Smooth muscle cell (in vitro differentiated cells): ENCODE data around the gene DUSP9. TPM values are rescaled to one million over a fixed set of nuclear protein-coding genes. Genes with fewer than 3 reads are reported as not detected.

ENCODE experiments used
- DNase-seq: peaks from one replicate; lab custom pipeline; 2025; ENCODE audit not compliant: unreplicated experiment; lab: John Stamatoyannopoulos, UW
- H2AFZ ChIP-seq: fragments of 200-600 bp; sonication (generic); 2 replicates; pipeline ENCODE4 v1.6.0; 2016; ENCODE audit warnings: antibody characterized with exemption, low read depth, mild to moderate bottlenecking
- H3F3A ChIP-seq: fragments of 200-600 bp; sonication (generic); 2 replicates; pipeline ENCODE4 v1.6.0; 2017; ENCODE audit warnings: antibody characterized with exemption, low read depth
- H3K27ac ChIP-seq: fragments of 200-600 bp; sonication (generic); 2 replicates; pipeline ENCODE4 v1.5.1; 2016; ENCODE audit warnings: low read depth, mild to moderate bottlenecking
- H3K27me3 ChIP-seq: fragments of 200-600 bp; sonication (generic); 2 replicates; pipeline ENCODE4 v1.6.1; 2016; ENCODE audit warnings: low read depth, mild to moderate bottlenecking
- H3K36me3 ChIP-seq: fragments of 200-600 bp; sonication (generic); 2 replicates; pipeline ENCODE4 v1.5.1; 2016; ENCODE audit warnings: low read depth
- H3K4me1 ChIP-seq: fragments of 200-600 bp; sonication (generic); 2 replicates; pipeline ENCODE4 v1.5.1; 2016; ENCODE audit warnings: low read depth
- H3K4me2 ChIP-seq: fragments of 200-600 bp; sonication (generic); 2 replicates; pipeline ENCODE4 v1.6.0; 2016; ENCODE audit warnings: mild to moderate bottlenecking
- H3K4me3 ChIP-seq: fragments of 200-600 bp; sonication (generic); 2 replicates; pipeline ENCODE4 v1.5.1; 2016; ENCODE audit warnings: mild to moderate bottlenecking
- H3K79me2 ChIP-seq: fragments of 200-600 bp; sonication (generic); 2 replicates; pipeline ENCODE4 v1.6.0; 2016; ENCODE audit warnings: low read depth, mild to moderate bottlenecking
- H3K9ac ChIP-seq: fragments of 200-600 bp; sonication (generic); 2 replicates; pipeline ENCODE4 v1.6.0; 2016; ENCODE audit warnings: low read depth
- H3K9me3 ChIP-seq: fragments of 200-600 bp; sonication (generic); replicated peaks from 2 replicates; pipeline ENCODE4 v1.5.1; 2016; ENCODE audit warnings: low read depth
- H4K20me1 ChIP-seq: fragments of 200-600 bp; sonication (generic); 2 replicates; pipeline ENCODE4 v1.6.0; 2016; ENCODE audit warnings: low read depth
- CTCF ChIP-seq: fragments of 200-600 bp; sonication (generic); IDR thresholded peaks from 2 replicates; pipeline ENCODE4 v1.5.1; 2017; ENCODE audit warnings: borderline replicate concordance, mild to moderate bottlenecking, antibody characterized with exemption; ENCODE audit not compliant: insufficient read depth, poor library complexity, severe bottlenecking
- WGBS: methylation state at CpG from one replicate; pipeline ENCODE4 v1.1.7; 2016; ENCODE audit warnings: low lambda C conversion rate; 5-methylcytosine and 5-hydroxymethylcytosine counted together
- polyA plus RNA-seq: library from polyadenylated mRNA; unstranded; fragments of >200 nt; fragmentation: Nextera tagmentation; extraction: Ambion mirVana; gene quantifications from 2 replicates; pipeline ENCODE4 v1.2.1, GENCODE V29; 2016
- total RNA-seq: library from RNA; depleted of rRNA; stranded (reverse); fragments of >200 nt; gene quantifications from 2 replicates; pipeline ENCODE4 v1.2.3, GENCODE V29; 2014

Gene DUSP9
- total and polyA plus RNA-seq, 2 experiments from 2014 or later, result 3.0 to 11.3 TPM

- 50% methylated on average over 9 of the region's 9 CpGs for WGBS
- Histone ChIP-seq H4K20me1 (peaks cover 21% of the 10 kb centered on the region), H3K4me2 (peak overlapping the region; percentile 74), H3K79me2 (no peaks in the 10 kb centered on the region), H3K4me1 (no peaks in the 10 kb centered on the region), H3F3A (no peaks in the 10 kb centered on the region), H3K9ac (no peak overlapping the region), H3K36me3 (no peaks in the 10 kb centered on the region), H3K4me3 (no peak overlapping the region), H3K9me3 (no peaks in the 10 kb centered on the region), H2AFZ (no peak overlapping the region), H3K27ac (peak overlapping the region; percentile 37), H3K27me3 (no peaks in the 10 kb centered on the region)
- TF ChIP-seq CTCF, result no peak
- DNase-seq, result no peak
These were observed 39.7 kb downstream of the DUSP9 start for GRCh38 chrX:153686711-153687110.

GRCh38 chrX:153687121-153688039 lies 40.4 kb downstream of the DUSP9 start, which contains the start of gene SLC6A8:
SLC6A8 (plus strand) TSS chrX:153687926; CDS start chrX:153688575, 649 bp downstream.
- DNase-seq, result peak; percentile 40
- no peaks in the 10 kb centered on the region for H3K9me3 ChIP-seq
- no peaks in the 10 kb centered on the region for H3K4me1 ChIP-seq
- H3K79me2 ChIP-seq, result no peaks in the 10 kb centered on the region
- 37% methylated on average over 21 of the region's 66 CpGs for WGBS
- H3K9ac ChIP-seq, result no peak within 1 kb of the TSS
- peak within 1 kb of the TSS; percentile 81 for H3K4me2 ChIP-seq
- H3K27me3 ChIP-seq, result no peaks in the 10 kb centered on the region
- no peak within 1 kb of the TSS for H2AFZ ChIP-seq
- peak within 1 kb of the TSS; percentile 54 for H3K4me3 ChIP-seq
- no peaks in the 10 kb centered on the region for H3F3A ChIP-seq
- no peaks in the 10 kb centered on the region for H3K36me3 ChIP-seq
- H4K20me1 ChIP-seq, result peaks cover 25% of the 10 kb centered on the region
- peak within 1 kb of the TSS; percentile 37 for H3K27ac ChIP-seq
- TF ChIP-seq CTCF, result peak; percentile 11

GRCh38 chrX:153688071-153688470 lies 41.1 kb downstream of the DUSP9 start:
- no peak overlapping the region for H3K4me2 ChIP-seq
- no peaks in the 10 kb centered on the region for H3K4me1 ChIP-seq
- WGBS, result 40% methylated on average over 4 of the region's 69 CpGs
- H3K27me3 ChIP-seq, result no peaks in the 10 kb centered on the region
- no peaks in the 10 kb centered on the region for H3K79me2 ChIP-seq
- no peak overlapping the region for H3K4me3 ChIP-seq
- peaks cover 27% of the 10 kb centered on the region for H4K20me1 ChIP-seq
- no peaks in the 10 kb centered on the region for H3F3A ChIP-seq
- H3K27ac ChIP-seq, result no peak overlapping the region
- no peak for TF ChIP-seq CTCF
- no peak overlapping the region for H3K9ac ChIP-seq
- H3K9me3 ChIP-seq, result no peaks in the 10 kb centered on the region
- H2AFZ ChIP-seq, result no peak overlapping the region
- DNase-seq, result no peak
- H3K36me3 ChIP-seq, result no peaks in the 10 kb centered on the region
